Fibroblast of skin of abdomen (primary cell): ENCODE data around the gene ACO2.
"Not testable (repeated sequence)": the region's sequence is repeated elsewhere in the genome, so short reads cannot be mapped to it uniquely, and the experiment has no call there.

Source experiments
- DNase-seq: peaks from one replicate; pipeline ENCODE4 v3.0.0-alpha.2; 2013

The ACO2 gene

GRCh38 chr22:41448189-41448808, 20.6 kb upstream of the ACO2 start:
- DNase-seq, result peak; percentile 99

GRCh38 chr22:41458161-41458728, 10.7 kb upstream of the ACO2 start:
- DNase-seq, result no peak

- DNase-seq, result no peak
Observed at GRCh38 chr22:41459431-41459830, 9.5 kb upstream of the ACO2 start.

- DNase-seq, result not testable (repeated sequence)
Observed at GRCh38 chr22:41460071-41460470, 8.8 kb upstream of the ACO2 start.

- DNase-seq, result no peak
Observed at GRCh38 chr22:41461901-41462300, 7.0 kb upstream of the ACO2 start.

- DNase-seq, result no peak
Observed at GRCh38 chr22:41469218-41469851, 418 bp downstream of the ACO2 start.

- no peak for DNase-seq
Observed at GRCh38 chr22:41470886-41471285, 2.0 kb downstream of the ACO2 start.

GRCh38 chr22:41471568-41471967, 2.7 kb downstream of the ACO2 start:
- no peak for DNase-seq

- DNase-seq, result no peak
Observed at GRCh38 chr22:41474872-41475451, 6.0 kb downstream of the ACO2 start.

- DNase-seq, result no peak
Observed at GRCh38 chr22:41478473-41478872, 9.6 kb downstream of the ACO2 start.

GRCh38 chr22:41478891-41479521, 10.1 kb downstream of the ACO2 start:
- DNase-seq, result no peak

GRCh38 chr22:41479671-41480396, 10.9 kb downstream of the ACO2 start:
- peak; percentile 23 for DNase-seq

- peak; percentile 73 for DNase-seq
Observed at GRCh38 chr22:41480397-41480735, 11.4 kb downstream of the ACO2 start.

- peak; percentile 30 for DNase-seq
Observed at GRCh38 chr22:41481131-41481830, 12.4 kb downstream of the ACO2 start.

- DNase-seq, result no peak
Observed at GRCh38 chr22:41481925-41482318, 13.0 kb downstream of the ACO2 start.

- peak; percentile 41 for DNase-seq
Observed at GRCh38 chr22:41482319-41482935, 13.5 kb downstream of the ACO2 start.

- no peak for DNase-seq
Observed at GRCh38 chr22:41485033-41485432, 16.1 kb downstream of the ACO2 start.

GRCh38 chr22:41487037-41487935, 18.4 kb downstream of the ACO2 start:
- no peak for DNase-seq

GRCh38 chr22:41488076-41488475, 19.2 kb downstream of the ACO2 start:
- DNase-seq, result no peak

- DNase-seq, result no peak
Observed at GRCh38 chr22:41488596-41489385, 19.9 kb downstream of the ACO2 start.
